Endothelial cell of umbilical vein (primary cell): ENCODE data around the gene RAI1. TPM values are rescaled to one million over a fixed set of nuclear protein-coding genes. Genes with fewer than 3 reads are reported as not detected.

Experiments
- BruUV-seq: library from RNA; stranded (reverse); fragments of 400-500 nt; replicated peaks from 2 replicates; lab custom pipeline; 2021; lab: Mats Ljungman, UMichigan
- CTCF ChIA-PET: fragments of 300-600, 350-600 bp; sonication (Branson Sonifier 250); formaldehyde crosslinking; loops from one replicate; lab custom pipeline; 2021; ENCODE audit warnings: antibody characterized with exemption, inconsistent platforms; lab: Charles Lee
- POLR2A ChIA-PET: fragments of 300-600, 350-600 bp; sonication (Branson Sonifier 250); formaldehyde crosslinking; loops from one replicate; lab custom pipeline; 2021; ENCODE audit warnings: antibody characterized with exemption, inconsistent platforms; lab: Charles Lee
- DNase-seq: peaks from one replicate; pipeline ENCODE4 v3.0.0-alpha.2; 2011; ENCODE audit warnings: low read depth, low spot score
- FAIRE-seq: peaks from 2 replicates; lab custom pipeline; 2011; peaks lifted over from hg19 to GRCh38; lab: Jason Lieb, UNC
- H2AFZ ChIP-seq: 2 replicates; pipeline ENCODE4 v1.6.0; 2012; ENCODE audit warnings: low read depth, low read length, control low read depth, inconsistent platforms
- H3K27ac ChIP-seq: 2 replicates; pipeline ENCODE4 v1.5.1; 2011; ENCODE audit warnings: low read depth, mild to moderate bottlenecking, control low read depth, low read length, moderate library complexity; ENCODE audit not compliant: insufficient read depth
- H3K27me3 ChIP-seq, 2 experiments: 2 replicates each; pipeline versions ENCODE4 v1.6.0 to v1.6.1; 2011; ENCODE audit warnings: low read length in 2 of 2, mixed read lengths in 1 of 2; ENCODE audit not compliant: control insufficient read depth in 2 of 2, insufficient read depth in 2 of 2
- H3K36me3 ChIP-seq, 2 experiments: 2 replicates in 1 of 2; 3 replicates in 1 of 2; pipeline ENCODE4 v1.5.1; 2011; ENCODE audit warnings: low read length in 2 of 2, mild to moderate bottlenecking in 1 of 2, moderate library complexity in 1 of 2; ENCODE audit not compliant: control insufficient read depth in 2 of 2, insufficient read depth in 2 of 2; ENCODE audit errors: extremely low read depth in 1 of 2
- H3K4me1 ChIP-seq: 3 replicates; pipeline ENCODE4 v1.5.1; 2011; ENCODE audit warnings: mild to moderate bottlenecking, low read length; ENCODE audit not compliant: control insufficient read depth, insufficient read depth; ENCODE audit errors: extremely low read depth
- H3K4me2 ChIP-seq: 2 replicates; pipeline ENCODE4 v1.6.1; 2011; ENCODE audit warnings: low read length, control low read depth, mixed read lengths; ENCODE audit not compliant: insufficient read depth
- H3K4me3 ChIP-seq, 3 experiments: fragments of 200-600 bp in 1 of 3; sonication (generic), shearing (Covaris generic) in 1 of 3; replicated peaks in 1 of 3; 2 replicates each; pipeline ENCODE4 v1.5.1; 2011 to 2016; ENCODE audit warnings: control low read depth in 3 of 3, low read length in 3 of 3, mild to moderate bottlenecking in 2 of 3, inconsistent platforms in 1 of 3, low read depth in 1 of 3, moderate library complexity in 1 of 3; ENCODE audit not compliant: insufficient read depth in 1 of 3
- H3K79me2 ChIP-seq: 2 replicates; pipeline ENCODE4 v1.6.0; 2012; ENCODE audit warnings: low read length, inconsistent platforms; ENCODE audit not compliant: control insufficient read depth, insufficient read depth
- H3K9ac ChIP-seq: replicated peaks from 2 replicates; pipeline ENCODE3; 2011; ENCODE audit warnings: low read length, control low read depth; ENCODE audit not compliant: insufficient read depth; ENCODE audit errors: extremely low read depth
- H3K9me1 ChIP-seq: replicated peaks from 3 replicates; pipeline ENCODE4 v1.6.0; 2011; ENCODE audit warnings: mild to moderate bottlenecking, low read length; ENCODE audit not compliant: control insufficient read depth, insufficient read depth; ENCODE audit errors: extremely low read depth
- H3K9me3 ChIP-seq: replicated peaks from 2 replicates; pipeline ENCODE4 v1.5.1; 2012; ENCODE audit warnings: low read length, inconsistent platforms; ENCODE audit not compliant: control insufficient read depth, insufficient read depth
- H4K20me1 ChIP-seq: replicated peaks from 2 replicates; pipeline ENCODE3; 2011; ENCODE audit warnings: mild to moderate bottlenecking, low read length; ENCODE audit not compliant: control insufficient read depth, insufficient read depth; ENCODE audit errors: extremely low read depth
- EZH2 ChIP-seq: IDR thresholded peaks from 2 replicates; pipeline ENCODE4 v1.6.1; 2012; ENCODE audit warnings: borderline replicate concordance, low read depth, mild to moderate bottlenecking, moderate library complexity, low read length, inconsistent platforms; ENCODE audit not compliant: severe bottlenecking
- FOS ChIP-seq: IDR thresholded peaks from 2 replicates; pipeline ENCODE4 v1.6.1; 2011; ENCODE audit warnings: mild to moderate bottlenecking, low read length, moderate library complexity, borderline replicate concordance; ENCODE audit not compliant: insufficient read depth
- GATA2 ChIP-seq: IDR thresholded peaks from 2 replicates; pipeline ENCODE4 v1.7.0; 2011; ENCODE audit warnings: low read depth, mild to moderate bottlenecking, moderate library complexity, mixed read lengths, low read length; ENCODE audit not compliant: insufficient read length, insufficient read depth
- JUN ChIP-seq: IDR thresholded peaks from 2 replicates; pipeline ENCODE4 v1.6.1; 2011; ENCODE audit warnings: borderline replicate concordance, low read depth; ENCODE audit not compliant: insufficient read length, insufficient read depth
- MYC ChIP-seq: IDR thresholded peaks from one replicate; pipeline ENCODE4 v1.6.1; 2011; ENCODE audit warnings: mild to moderate bottlenecking, low read depth, low read length
- POLR2A ChIP-seq: IDR thresholded peaks from 2 replicates; pipeline ENCODE4 v1.6.1; 2012; ENCODE audit warnings: low read depth, mild to moderate bottlenecking, control low read depth, low read length
- POLR2AphosphoS5 ChIP-seq: IDR thresholded peaks from 2 replicates; pipeline ENCODE4 v1.6.1; 2012; ENCODE audit warnings: low read depth, mild to moderate bottlenecking, control low read depth, low read length, moderate library complexity; ENCODE audit not compliant: insufficient read depth
- dilution Hi-C: fragments of 300-500 bp; cut with MboI; formaldehyde crosslinking; loops from one replicate; pipeline ENCODE4 v1.15.0; 2019; ENCODE audit warnings: low sequenced_read_pairs; ENCODE audit not compliant: extremely low pct_ligation_motif_present
- intact Hi-C: fragments of 100-400 bp; cut with micrococcal nuclease; formaldehyde crosslinking; loops from one replicate; pipeline ENCODE4 v1.10.0; 2022
- polyA plus RNA-seq, 4 experiments: library from polyadenylated mRNA; depleted of rRNA in 3 of 4; stranded (reverse) in 3 of 4; unstranded in 1 of 4; fragments of >200 nt; gene quantifications; 2 replicates each; pipeline versions ENCODE4 v1.2.1 to v1.2.3, GENCODE V29; 2011 to 2012; ENCODE audit warnings: missing spikeins in 1 of 4
- total RNA-seq: library from RNA; stranded (reverse); gene quantifications from 2 replicates; pipeline ENCODE4 v1.2.3, GENCODE V29; 2021
- TF ChIP-seq, protein P1 (sequence below): IDR thresholded peaks from 2 replicates; pipeline ENCODE4 v1.6.1; 2011; ENCODE audit not compliant: insufficient read depth, insufficient read length
- TF ChIP-seq, protein P2 (sequence below), 2 donors: IDR thresholded peaks; 1 replicate in 1 of 2; 2 replicates in 1 of 2; pipeline ENCODE4 v1.5.1; 2011; ENCODE audit warnings: low read length in 2 of 2, mild to moderate bottlenecking in 2 of 2, moderate library complexity in 2 of 2, control low read depth in 1 of 2, inconsistent platforms in 1 of 2, low read depth in 1 of 2; ENCODE audit not compliant: insufficient read depth in 1 of 2; ENCODE audit errors: extremely low read depth in 1 of 2

Gene RAI1
- total and polyA plus RNA-seq, 2 donors (not counting 3 experiments of a cell fraction or from before 2014, with no cell fraction given), result 7.8 to 43.3 TPM

DNA sequence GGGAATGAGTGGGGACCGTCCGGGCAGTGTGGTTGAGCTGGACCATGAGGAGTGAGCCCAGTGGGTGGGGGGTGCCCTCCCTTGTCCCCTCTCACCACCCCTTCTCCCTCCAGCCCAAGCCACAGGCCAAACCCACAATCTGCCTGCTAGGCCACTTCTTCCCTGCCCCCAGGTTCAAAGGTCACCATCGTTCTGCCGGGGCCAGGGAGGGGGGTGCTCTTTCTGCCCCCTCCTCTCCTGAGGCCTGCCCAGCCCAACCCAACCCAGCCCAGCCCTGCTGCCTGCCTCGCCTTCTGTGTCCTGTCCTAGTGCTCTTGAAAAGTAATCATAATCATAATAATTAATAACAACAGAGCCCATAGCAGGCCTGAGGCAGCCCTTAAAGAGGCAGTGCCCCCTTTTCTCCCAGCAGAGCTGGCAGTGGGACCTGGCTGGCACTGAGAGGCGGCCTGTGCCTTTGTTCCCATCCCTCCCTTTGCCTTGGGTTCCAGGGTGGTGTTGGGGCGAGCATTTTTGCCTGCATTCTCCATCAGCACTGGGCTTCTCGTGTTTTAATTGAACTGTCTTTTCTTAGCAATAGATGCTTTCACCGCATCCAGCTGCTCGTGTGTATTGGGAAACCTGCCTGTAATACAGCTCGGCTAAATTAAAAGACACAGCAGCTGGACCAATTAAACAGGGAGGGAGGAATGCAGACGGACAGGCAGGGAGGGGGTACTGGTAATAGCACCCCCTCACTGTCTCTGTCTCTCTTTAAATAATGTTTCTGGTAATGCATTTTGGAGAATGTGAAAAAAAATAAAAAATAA lies 108.8 kb downstream of the RAI1 start:
- Histone ChIP-seq H3K27ac (no peak overlapping the region), H2AFZ (no peak overlapping the region), H4K20me1 (no peaks in the 10 kb centered on the region), H3K9me3 (no peaks in the 10 kb centered on the region), H3K36me3 (peaks cover 0 to 17% of the 10 kb centered on the region in 2 experiments), H3K4me3 (no peak overlapping the region), H3K4me1 (no peaks in the 10 kb centered on the region), H3K9ac (no peak overlapping the region), H3K27me3 (no peaks in the 10 kb centered on the region), H3K79me2 (no peaks in the 10 kb centered on the region), H3K9me1 (no peaks in the 10 kb centered on the region), H3K4me2 (no peak overlapping the region)
- FAIRE-seq, result no peak
- TF ChIP-seq GATA2, result no peak
- TF ChIP-seq FOS, result no peak
- no peak for TF ChIP-seq EZH2
- no peak for TF ChIP-seq MYC
- no peak for TF ChIP-seq POLR2AphosphoS5
- TF ChIP-seq POLR2A, result no peak
- TF ChIP-seq, protein P1, sequence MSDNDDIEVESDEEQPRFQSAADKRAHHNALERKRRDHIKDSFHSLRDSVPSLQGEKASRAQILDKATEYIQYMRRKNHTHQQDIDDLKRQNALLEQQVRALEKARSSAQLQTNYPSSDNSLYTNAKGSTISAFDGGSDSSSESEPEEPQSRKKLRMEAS, result no peak
- TF ChIP-seq, protein P2, sequence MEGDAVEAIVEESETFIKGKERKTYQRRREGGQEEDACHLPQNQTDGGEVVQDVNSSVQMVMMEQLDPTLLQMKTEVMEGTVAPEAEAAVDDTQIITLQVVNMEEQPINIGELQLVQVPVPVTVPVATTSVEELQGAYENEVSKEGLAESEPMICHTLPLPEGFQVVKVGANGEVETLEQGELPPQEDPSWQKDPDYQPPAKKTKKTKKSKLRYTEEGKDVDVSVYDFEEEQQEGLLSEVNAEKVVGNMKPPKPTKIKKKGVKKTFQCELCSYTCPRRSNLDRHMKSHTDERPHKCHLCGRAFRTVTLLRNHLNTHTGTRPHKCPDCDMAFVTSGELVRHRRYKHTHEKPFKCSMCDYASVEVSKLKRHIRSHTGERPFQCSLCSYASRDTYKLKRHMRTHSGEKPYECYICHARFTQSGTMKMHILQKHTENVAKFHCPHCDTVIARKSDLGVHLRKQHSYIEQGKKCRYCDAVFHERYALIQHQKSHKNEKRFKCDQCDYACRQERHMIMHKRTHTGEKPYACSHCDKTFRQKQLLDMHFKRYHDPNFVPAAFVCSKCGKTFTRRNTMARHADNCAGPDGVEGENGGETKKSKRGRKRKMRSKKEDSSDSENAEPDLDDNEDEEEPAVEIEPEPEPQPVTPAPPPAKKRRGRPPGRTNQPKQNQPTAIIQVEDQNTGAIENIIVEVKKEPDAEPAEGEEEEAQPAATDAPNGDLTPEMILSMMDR (IDR thresholded peaks at IDR 0.05; ENCODE audit: extremely low read depth in 1 of 2, insufficient read depth in 1 of 2, low read depth in 1 of 2, low read length in 2 of 2), result no peak
- TF ChIP-seq JUN, result no peak
- CTCF ChIA-PET, result no interaction called here
- dilution Hi-C loops, result no loop called here
- POLR2A ChIA-PET, result no interaction called here
- no peak for DNase-seq
- no TSS peak for BruUV-seq
- intact Hi-C loops, result no loop called here
